ENCODE results near the gene EEFSEC. TPM values are rescaled to one million over a fixed set of nuclear protein-coding genes. Genes with fewer than 3 reads are reported as not detected.

Gene EEFSEC
- polyA plus RNA-seq, 1 experiment: 6.8 TPM

DNA sequence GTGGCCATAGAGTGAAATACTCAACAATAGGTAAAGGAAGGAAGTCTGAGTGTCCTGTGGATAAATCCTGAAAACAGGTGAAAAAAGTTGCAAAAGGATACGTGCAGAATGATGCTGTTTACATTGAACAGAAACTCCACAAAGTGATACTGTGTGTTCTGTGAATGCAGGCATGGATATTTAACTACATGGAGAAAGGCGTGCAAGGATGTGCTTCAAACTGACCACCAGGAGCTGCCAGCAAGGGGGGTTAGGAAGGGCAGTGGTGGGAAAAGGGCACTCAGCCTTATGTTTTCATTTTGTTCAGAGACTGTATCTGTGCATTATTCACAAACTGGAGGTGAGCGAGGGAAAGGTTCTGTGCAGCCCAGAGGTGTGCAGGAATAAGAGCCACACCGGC, 266.0 kb downstream of the EEFSEC start:
- no peak overlapping the region for H3K27ac ChIP-seq (ENCODE audit: low read depth, low read length)
- no peak overlapping the region for H3K4me3 ChIP-seq (ENCODE audit: low read depth, low read length)
- POLR2A ChIA-PET: no interaction called here
- CTCF ChIA-PET: no interaction called here
- no peaks in the 10 kb centered on the region for H3K27me3 ChIP-seq (ENCODE audit: control insufficient read depth, insufficient read depth, low read length)
- peaks cover 15% of the 10 kb centered on the region for H3K9me3 ChIP-seq (ENCODE audit: control insufficient read depth, insufficient read depth, low read length)
- TF ChIP-seq, protein P1, sequence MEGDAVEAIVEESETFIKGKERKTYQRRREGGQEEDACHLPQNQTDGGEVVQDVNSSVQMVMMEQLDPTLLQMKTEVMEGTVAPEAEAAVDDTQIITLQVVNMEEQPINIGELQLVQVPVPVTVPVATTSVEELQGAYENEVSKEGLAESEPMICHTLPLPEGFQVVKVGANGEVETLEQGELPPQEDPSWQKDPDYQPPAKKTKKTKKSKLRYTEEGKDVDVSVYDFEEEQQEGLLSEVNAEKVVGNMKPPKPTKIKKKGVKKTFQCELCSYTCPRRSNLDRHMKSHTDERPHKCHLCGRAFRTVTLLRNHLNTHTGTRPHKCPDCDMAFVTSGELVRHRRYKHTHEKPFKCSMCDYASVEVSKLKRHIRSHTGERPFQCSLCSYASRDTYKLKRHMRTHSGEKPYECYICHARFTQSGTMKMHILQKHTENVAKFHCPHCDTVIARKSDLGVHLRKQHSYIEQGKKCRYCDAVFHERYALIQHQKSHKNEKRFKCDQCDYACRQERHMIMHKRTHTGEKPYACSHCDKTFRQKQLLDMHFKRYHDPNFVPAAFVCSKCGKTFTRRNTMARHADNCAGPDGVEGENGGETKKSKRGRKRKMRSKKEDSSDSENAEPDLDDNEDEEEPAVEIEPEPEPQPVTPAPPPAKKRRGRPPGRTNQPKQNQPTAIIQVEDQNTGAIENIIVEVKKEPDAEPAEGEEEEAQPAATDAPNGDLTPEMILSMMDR (IDR thresholded peaks at IDR 0.05; ENCODE audit: low read depth, low read length): no peak
- no peak for DNase-seq (ENCODE audit: low read depth, low spot score)

DNA sequence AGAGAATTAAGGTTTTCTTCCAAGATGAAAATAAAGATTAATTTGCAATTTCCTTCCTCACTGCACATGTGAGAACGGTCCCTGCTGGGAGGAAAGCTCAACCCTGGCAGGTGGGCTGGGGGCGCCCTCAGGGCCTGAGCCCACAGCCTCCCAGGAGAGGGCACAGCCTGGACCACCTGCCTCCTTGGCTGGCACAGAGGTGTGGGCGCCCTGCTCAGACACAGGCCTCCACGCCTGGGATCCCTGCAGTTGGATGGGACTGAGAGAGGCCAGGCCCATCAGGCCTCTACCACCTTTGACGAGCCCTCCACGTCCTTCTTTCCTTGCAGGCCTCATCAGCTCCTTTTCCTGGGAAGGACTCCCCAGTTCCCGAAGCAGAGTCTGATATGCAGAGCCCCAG, 267.0 kb downstream of the EEFSEC start:
- H3K9me3 ChIP-seq (ENCODE audit: control insufficient read depth, insufficient read depth, low read length): peaks cover 15% of the 10 kb centered on the region
- POLR2A ChIA-PET: no interaction called here
- CTCF ChIA-PET: no interaction called here
- TF ChIP-seq, protein P1 (IDR thresholded peaks at IDR 0.05; ENCODE audit: low read depth, low read length): no peak
- H3K27me3 ChIP-seq (ENCODE audit: control insufficient read depth, insufficient read depth, low read length): no peaks in the 10 kb centered on the region
- no peak for DNase-seq (ENCODE audit: low read depth, low spot score)
- no peak overlapping the region for H3K4me3 ChIP-seq (ENCODE audit: low read depth, low read length)
- H3K27ac ChIP-seq (ENCODE audit: low read depth, low read length): no peak overlapping the region

DNA sequence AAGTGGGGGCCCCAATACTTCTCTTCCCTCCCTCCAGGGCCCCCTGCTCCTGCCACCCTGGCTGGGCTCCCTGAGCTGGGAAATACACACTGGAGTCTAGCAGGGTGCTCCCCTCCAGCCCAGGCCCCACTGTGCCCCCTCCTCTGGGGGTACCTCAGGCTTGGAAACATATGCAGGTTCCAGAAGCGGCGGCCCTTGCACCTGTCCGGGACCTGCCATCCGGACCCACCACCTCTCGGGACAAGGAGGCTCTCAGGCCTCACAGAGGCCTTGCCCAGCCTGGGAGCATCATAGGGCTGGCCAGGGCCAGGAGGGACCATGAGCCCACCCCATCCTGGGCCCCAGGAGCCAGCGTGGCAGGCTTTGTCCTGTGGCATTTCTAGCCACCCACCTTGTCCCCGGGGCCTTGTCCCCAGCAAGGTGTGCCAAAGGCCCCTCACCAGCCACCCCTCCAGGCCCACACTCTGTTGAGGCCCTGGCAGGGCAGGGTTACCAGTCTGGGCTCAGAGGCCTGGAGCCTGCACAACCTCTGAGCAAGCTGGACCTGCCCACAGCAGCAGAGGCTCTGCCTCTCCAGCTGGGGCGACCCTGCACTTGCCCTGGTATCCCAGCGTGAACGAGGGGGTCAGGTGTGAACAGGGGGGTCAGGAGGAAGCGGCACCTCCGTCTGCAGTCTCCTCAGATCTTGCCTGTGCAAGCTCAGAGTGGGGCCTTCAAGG, 267.6 kb downstream of the EEFSEC start:
- no peaks in the 10 kb centered on the region for H3K27me3 ChIP-seq (ENCODE audit: control insufficient read depth, insufficient read depth, low read length)
- H3K9me3 ChIP-seq (ENCODE audit: control insufficient read depth, insufficient read depth, low read length): peaks cover 15% of the 10 kb centered on the region
- ChIA-PET CTCF (interaction anchor here (1.7 kb wide), 1 partner anchor 188 kb away, joined by 3 read pairs; no protein-coding TSS in a partner anchor), POLR2A (no interaction called here)
- H3K4me3 ChIP-seq (ENCODE audit: low read depth, low read length): no peak overlapping the region
- no peak for DNase-seq (ENCODE audit: low read depth, low spot score)
- TF ChIP-seq, protein P1 (IDR thresholded peaks at IDR 0.05; ENCODE audit: low read depth, low read length): no peak
- no peak overlapping the region for H3K27ac ChIP-seq (ENCODE audit: low read depth, low read length)

DNA sequence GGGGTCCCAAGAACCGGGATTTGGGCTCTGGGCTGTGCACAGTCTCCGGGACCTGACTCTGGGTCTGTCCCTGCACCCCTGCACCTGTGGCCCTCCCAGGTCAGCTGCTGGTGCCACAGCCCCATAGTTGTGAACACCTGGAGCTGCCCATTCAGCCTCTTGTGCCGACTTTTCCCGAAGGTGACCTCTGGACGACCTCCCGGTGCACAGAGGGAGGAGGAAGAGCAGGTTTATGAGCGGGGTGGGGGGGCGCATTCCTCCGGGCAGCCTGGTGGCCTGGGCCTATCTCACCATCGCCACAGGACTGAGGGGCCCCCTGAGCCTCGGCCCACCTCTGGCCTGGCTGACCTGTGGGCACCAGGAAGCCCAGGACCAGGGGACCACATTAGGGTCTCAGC, 268.2 kb downstream of the EEFSEC start:
- POLR2A ChIA-PET: no interaction called here
- TF ChIP-seq, protein P1 (IDR thresholded peaks at IDR 0.05; ENCODE audit: low read depth, low read length): no peak
- no peak overlapping the region for H3K27ac ChIP-seq (ENCODE audit: low read depth, low read length)
- CTCF ChIA-PET: interaction anchor here (1.7 kb wide), 1 partner anchor 187 kb away, joined by 3 read pairs; no protein-coding TSS in a partner anchor
- H3K4me3 ChIP-seq (ENCODE audit: low read depth, low read length): no peak overlapping the region
- H3K27me3 ChIP-seq (ENCODE audit: control insufficient read depth, insufficient read depth, low read length): no peaks in the 10 kb centered on the region
- no peak for DNase-seq (ENCODE audit: low read depth, low spot score)
- peaks cover 15% of the 10 kb centered on the region for H3K9me3 ChIP-seq (ENCODE audit: control insufficient read depth, insufficient read depth, low read length)

DNA sequence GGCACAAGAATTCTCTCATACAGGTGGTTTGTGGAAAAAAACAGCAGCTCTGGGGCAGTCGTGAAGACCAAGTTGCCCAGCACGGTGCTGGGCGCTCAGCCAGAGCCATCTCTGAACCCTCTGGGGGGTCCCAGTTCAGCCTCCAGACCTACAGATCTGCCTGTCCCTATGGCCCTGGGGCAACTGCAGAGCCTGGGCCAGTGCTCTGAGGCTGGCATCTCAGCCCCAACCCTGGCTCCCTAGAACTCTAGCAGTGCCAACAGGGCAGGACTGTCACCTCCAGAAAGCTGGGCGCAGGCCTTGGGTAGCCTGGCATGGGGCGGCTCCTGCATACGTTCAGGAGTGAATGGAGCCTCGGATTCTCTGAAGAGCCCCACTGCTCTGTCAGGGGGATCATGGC, 268.7 kb downstream of the EEFSEC start:
- H3K27ac ChIP-seq (ENCODE audit: low read depth, low read length): no peak overlapping the region
- CTCF ChIA-PET: interaction anchor here (1.7 kb wide), 1 partner anchor 186 kb away, joined by 3 read pairs; no protein-coding TSS in a partner anchor
- no peak for DNase-seq (ENCODE audit: low read depth, low spot score)
- H3K27me3 ChIP-seq (ENCODE audit: control insufficient read depth, insufficient read depth, low read length): no peaks in the 10 kb centered on the region
- TF ChIP-seq, protein P1 (IDR thresholded peaks at IDR 0.05; ENCODE audit: low read depth, low read length): no peak
- H3K4me3 ChIP-seq (ENCODE audit: low read depth, low read length): no peak overlapping the region
- POLR2A ChIA-PET: no interaction called here
- peaks cover 15% of the 10 kb centered on the region for H3K9me3 ChIP-seq (ENCODE audit: control insufficient read depth, insufficient read depth, low read length)

Measured in AG04450 (cell line).